ENCODE measurements around the gene DMAC1.

DNA sequence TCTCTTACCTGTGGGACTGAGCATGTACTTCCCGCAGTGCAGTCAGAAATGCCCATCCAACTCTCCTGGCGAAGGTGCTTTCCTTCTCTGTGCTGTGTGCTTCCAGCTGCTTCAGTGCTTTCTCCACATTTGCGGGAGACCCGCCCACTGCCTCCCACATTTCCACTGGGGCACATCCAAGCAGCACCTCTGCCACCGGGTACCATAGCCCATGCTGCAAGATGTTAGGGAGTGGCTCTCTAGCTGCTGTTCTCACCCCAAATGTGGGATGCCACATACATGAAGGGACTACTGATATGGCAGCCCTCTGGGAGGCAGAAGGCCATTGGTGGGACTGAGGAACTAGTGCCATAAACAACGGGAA lies 8.8 kb downstream of the DMAC1 start:
- TF ChIP-seq, protein P1, sequence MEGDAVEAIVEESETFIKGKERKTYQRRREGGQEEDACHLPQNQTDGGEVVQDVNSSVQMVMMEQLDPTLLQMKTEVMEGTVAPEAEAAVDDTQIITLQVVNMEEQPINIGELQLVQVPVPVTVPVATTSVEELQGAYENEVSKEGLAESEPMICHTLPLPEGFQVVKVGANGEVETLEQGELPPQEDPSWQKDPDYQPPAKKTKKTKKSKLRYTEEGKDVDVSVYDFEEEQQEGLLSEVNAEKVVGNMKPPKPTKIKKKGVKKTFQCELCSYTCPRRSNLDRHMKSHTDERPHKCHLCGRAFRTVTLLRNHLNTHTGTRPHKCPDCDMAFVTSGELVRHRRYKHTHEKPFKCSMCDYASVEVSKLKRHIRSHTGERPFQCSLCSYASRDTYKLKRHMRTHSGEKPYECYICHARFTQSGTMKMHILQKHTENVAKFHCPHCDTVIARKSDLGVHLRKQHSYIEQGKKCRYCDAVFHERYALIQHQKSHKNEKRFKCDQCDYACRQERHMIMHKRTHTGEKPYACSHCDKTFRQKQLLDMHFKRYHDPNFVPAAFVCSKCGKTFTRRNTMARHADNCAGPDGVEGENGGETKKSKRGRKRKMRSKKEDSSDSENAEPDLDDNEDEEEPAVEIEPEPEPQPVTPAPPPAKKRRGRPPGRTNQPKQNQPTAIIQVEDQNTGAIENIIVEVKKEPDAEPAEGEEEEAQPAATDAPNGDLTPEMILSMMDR (IDR thresholded peaks at IDR 0.05), result no peak
- no peak for TF ChIP-seq EZH2 (IDR thresholded peaks at IDR 0.05; ENCODE audit: borderline replicate concordance, insufficient read depth, low read depth, low read length, poor library complexity, severe bottlenecking)

Measured in B cell (primary cell).